Renal cortex interstitium (tissue), 11 donors: ENCODE measurements around the gene METRN. TPM values are rescaled to one million over a fixed set of nuclear protein-coding genes. Genes with fewer than 3 reads are reported as not detected.

Experiments
- DNase-seq, 11 donors: peaks; one replicate each; pipeline ENCODE4 v3.0.0-alpha.2; 2013; ENCODE audit warnings: low read depth in 9 of 11, low spot score in 4 of 11; ENCODE audit errors: extremely low read depth in 1 of 11
- polyA plus RNA-seq, 3 donors: library from polyadenylated mRNA; unstranded; fragments of 120-200 nt; gene quantifications; one replicate each; pipeline ENCODE4 v1.2.1, GENCODE V29; 2013; ENCODE audit not compliant: insufficient read length in 3 of 3

METRN gene
- polyA plus RNA-seq, 3 donors, result 4.0 to 15.4 (median 11.3) TPM

DNA sequence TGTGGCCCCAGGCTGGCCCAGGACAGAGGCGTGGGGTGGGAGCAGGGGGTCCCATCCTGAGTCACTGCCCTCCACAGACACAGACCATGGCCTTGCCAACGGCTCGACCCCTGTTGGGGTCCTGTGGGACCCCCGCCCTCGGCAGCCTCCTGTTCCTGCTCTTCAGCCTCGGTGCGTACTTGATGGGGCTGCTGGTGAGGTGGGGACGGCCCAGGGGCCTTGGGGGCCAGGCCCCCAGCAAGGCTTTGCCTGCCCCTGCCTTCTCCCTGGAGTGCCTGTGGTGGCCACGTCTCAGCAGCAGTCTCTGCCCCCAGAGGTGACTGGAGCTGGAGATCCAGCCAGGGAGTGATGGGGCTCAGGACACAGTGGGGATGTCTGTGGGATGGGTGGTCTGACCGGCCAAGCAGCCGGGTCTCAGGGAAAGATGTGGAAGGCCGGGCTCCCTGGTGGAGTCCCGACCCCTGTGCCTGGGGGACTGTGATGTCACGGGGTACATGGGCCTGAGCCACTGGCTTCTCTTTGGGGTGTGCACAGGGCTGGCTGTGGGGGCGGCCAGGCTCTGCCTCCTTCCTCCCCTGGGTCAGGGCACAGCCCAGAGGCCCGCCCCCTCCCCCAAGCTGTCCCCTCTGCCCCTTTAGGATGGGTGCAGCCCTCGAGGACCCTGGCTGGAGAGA, 47.8 kb downstream of the METRN start:
- no peak for DNase-seq

- DNase-seq, result no peak
Measured at GRCh38 chr16:763369-764183, 48.7 kb downstream of the METRN start.

DNA sequence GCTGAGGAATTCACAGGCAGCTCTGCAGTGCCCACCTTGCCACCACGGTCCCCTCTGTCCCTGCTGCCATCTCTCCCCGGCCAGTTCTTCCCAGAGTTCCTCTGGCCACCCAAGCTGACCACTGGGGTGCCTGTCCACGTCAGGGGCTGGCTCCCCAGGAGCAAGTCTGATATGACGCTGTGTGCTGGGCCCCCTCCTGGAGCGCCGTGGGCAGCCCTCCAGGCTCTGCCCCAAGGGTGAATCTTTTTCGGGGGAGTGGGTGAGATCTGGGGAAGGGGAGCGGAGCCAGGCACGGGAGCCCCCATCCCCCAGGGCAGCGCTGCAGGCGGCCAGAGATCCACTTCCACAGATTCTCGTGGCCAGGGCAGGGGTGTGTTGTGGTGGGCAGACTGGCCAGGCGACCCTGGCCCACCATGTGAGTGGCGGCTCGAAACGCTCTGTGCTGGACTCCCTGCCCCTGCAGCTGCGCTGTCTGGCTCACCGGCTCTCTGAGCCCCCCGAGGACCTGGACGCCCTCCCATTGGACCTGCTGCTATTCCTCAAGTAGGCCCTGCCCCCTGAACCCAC, 49.3 kb downstream of the METRN start:
- no peak for DNase-seq

- DNase-seq, result no peak
Measured at GRCh38 chr16:764848-765487, 50.0 kb downstream of the METRN start.

GRCh38 chr16:765488-765865, 50.6 kb downstream of the METRN start:
- no peak for DNase-seq

- no peak for DNase-seq
Measured at GRCh38 chr16:766008-766819, 51.3 kb downstream of the METRN start.

DNA sequence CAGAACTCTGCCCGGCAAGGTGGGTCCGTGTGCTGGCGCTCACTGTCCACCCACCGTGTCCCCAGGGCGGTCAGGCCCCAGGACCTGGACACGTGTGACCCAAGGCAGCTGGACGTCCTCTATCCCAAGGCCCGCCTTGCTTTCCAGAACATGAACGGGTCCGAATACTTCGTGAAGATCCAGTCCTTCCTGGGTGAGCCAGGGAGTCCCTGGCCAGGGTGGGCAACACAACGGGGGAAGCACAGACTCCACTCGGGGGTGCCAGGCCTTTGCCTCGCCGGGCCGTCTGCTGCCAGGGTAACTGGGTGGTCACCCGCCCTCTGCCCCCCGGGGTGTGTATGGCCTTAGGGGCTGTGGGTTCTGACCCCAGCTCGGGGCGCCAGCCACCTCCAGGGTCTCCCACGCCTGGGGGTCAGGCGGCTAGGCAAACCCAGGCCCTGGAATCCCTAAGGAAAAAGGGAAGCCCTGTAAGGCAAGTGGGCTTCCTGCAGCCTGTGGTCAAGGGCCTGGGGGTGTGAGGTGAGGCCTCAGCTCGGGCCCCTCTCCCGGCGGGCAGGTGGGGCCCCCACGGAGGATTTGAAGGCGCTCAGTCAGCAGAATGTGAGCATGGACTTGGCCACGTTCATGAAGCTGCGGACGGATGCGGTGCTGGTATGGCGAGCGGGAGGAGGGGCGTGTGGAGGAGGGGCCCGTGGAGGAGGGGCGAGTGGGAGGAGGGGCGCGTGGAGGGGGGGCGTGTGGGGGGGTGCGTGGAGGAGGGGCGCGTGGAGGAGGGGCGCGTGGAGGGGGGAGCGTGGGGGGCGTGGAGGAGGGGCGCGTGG, 52.1 kb downstream of the METRN start:
- DNase-seq, result no peak

DNA sequence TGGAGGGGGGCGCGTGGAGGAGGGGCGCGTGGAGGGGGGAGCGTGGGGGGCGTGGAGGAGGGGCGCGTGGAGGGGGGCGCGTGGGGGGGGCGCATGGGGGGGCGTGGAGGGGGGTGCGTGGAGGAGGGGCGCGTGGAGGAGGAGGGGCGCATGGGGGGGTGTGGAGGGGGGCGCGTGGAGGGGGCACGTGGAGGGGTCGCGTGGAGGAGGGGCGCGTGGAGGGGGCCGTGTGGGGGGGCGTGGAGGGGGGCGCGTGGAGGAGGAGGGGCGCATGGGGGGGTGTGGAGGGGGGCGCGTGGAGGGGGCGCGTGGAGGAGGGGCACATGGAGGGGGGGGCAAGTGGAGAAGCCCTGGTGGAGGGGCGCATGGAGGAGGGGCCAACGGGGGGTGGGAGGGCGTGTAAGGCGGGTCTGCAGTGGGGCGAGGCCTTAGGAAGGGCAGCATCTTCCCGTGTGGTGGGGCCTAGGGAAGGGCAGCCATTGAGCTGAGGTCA, 52.9 kb downstream of the METRN start:
- DNase-seq, result no peak

DNA sequence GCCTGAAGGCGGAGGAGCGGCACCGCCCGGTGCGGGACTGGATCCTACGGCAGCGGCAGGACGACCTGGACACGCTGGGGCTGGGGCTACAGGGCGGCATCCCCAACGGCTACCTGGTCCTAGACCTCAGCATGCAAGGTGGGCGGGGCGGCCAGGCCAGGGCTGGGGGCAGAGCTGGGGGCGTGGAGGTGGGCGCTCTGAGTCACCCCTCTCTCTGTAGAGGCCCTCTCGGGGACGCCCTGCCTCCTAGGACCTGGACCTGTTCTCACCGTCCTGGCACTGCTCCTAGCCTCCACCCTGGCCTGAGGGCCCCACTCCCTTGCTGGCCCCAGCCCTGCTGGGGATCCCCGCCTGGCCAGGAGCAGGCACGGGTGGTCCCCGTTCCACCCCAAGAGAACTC, 53.5 kb downstream of the METRN start:
- no peak for DNase-seq

Other genes starting within 250 kb of the METRN start
- 10 to 100 TPM; 23.2 to 37.7 (median 35.0) TPM for gene CAPN15, start 187.4 kb upstream of the METRN start, polyA plus RNA-seq
- gene PRR35, start 154.7 kb upstream of the METRN start, polyA plus RNA-seq, result 10 to 100 TPM in 2 of 3 donors, 1 to 10 TPM in 1; 5.7 to 14.0 (median 14.0) TPM
- 1 to 10 TPM; 5.1 to 8.9 (median 8.1) TPM for gene NHLRC4, start 148.1 kb upstream of the METRN start, polyA plus RNA-seq
- gene PIGQ, start 145.2 kb upstream of the METRN start, polyA plus RNA-seq, result 10 to 100 TPM; 49.0 to 82.6 (median 66.2) TPM
- gene RAB40C, start 125.1 kb upstream of the METRN start, polyA plus RNA-seq, result 10 to 100 TPM; 14.3 to 32.5 (median 23.6) TPM
- gene WFIKKN1, start 84.1 kb upstream of the METRN start, polyA plus RNA-seq, result 1 to 10 TPM; 1.3 to 2.0 (median 2.0) TPM
- gene METTL26, start 78.8 kb upstream of the METRN start, polyA plus RNA-seq, result 10 to 100 TPM; 39.3 to 62.6 (median 60.9) TPM
- 10 to 100 TPM; 10.2 to 31.8 (median 22.6) TPM for gene MCRIP2, start 73.3 kb upstream of the METRN start, polyA plus RNA-seq
- 10 to 100 TPM; 36.9 to 62.0 (median 48.4) TPM for gene WDR90, start 65.8 kb upstream of the METRN start, polyA plus RNA-seq
- gene RHOT2, start 47.0 kb upstream of the METRN start, polyA plus RNA-seq, result 100 to 1,000 TPM in 1 of 3 donors, 10 to 100 TPM in 2; 51.8 to 111 (median 92.9) TPM
- 1 to 10 TPM in 2 of 3 donors, under 1 TPM in 1; 0.84 to 2.5 (median 2.3) TPM for gene RHBDL1, start 39.4 kb upstream of the METRN start, polyA plus RNA-seq
- gene STUB1, start 34.7 kb upstream of the METRN start, polyA plus RNA-seq, result 100 to 1,000 TPM in 2 of 3 donors, 10 to 100 TPM in 1; 97.8 to 133 (median 126) TPM
- gene JMJD8, start 30.8 kb upstream of the METRN start, polyA plus RNA-seq, result 10 to 100 TPM; 48.7 to 73.8 (median 73.5) TPM
- 10 to 100 TPM in 2 of 3 donors, 1 to 10 TPM in 1; 8.8 to 16.1 (median 14.2) TPM for gene WDR24, start 24.7 kb upstream of the METRN start, polyA plus RNA-seq
- gene FBXL16, start 9.3 kb upstream of the METRN start, polyA plus RNA-seq, result 1 to 10 TPM in 1 of 3 donors, under 1 TPM in 2; 0.67 to 2.7 (median 0.92) TPM
- 10 to 100 TPM; 10.4 to 22.6 (median 21.6) TPM for gene ANTKMT, start 6.0 kb downstream of the METRN start, polyA plus RNA-seq
- 1 to 10 TPM; 1.5 to 3.6 (median 3.1) TPM for gene CCDC78, start 11.3 kb downstream of the METRN start, polyA plus RNA-seq
- gene HAGHL, start 12.0 kb downstream of the METRN start, polyA plus RNA-seq, result 10 to 100 TPM in 1 of 3 donors, 1 to 10 TPM in 2; 3.8 to 12.1 (median 5.1) TPM
- 10 to 100 TPM; 22.7 to 42.3 (median 26.5) TPM for gene CIAO3, start 25.9 kb downstream of the METRN start, polyA plus RNA-seq
- 10 to 100 TPM; 12.7 to 36.0 (median 18.1) TPM for gene MSLN, start 45.6 kb downstream of the METRN start, polyA plus RNA-seq
- gene RPUSD1, start 73.3 kb downstream of the METRN start, polyA plus RNA-seq, result 10 to 100 TPM in 2 of 3 donors, 1 to 10 TPM in 1; 9.1 to 22.4 (median 16.7) TPM
- gene CHTF18, start 73.5 kb downstream of the METRN start, polyA plus RNA-seq, result 10 to 100 TPM; 22.3 to 35.4 (median 32.3) TPM
- under 1 TPM; 0.41 to 0.58 (median 0.47) TPM for gene GNG13, start 85.6 kb downstream of the METRN start, polyA plus RNA-seq